GM23248 (cell line): Measurements from ENCODE around the gene MAP3K1. TPM values are rescaled to one million over a fixed set of nuclear protein-coding genes. Genes with fewer than 3 reads are reported as not detected.

Source experiments
- DNase-seq: peaks from one replicate; pipeline ENCODE4 v3.0.0-alpha.2; 2015
- H2AFZ ChIP-seq: fragments of 200-600 bp; sonication (generic); 2 replicates; pipeline ENCODE4 v1.6.1; 2016; ENCODE audit warnings: antibody characterized with exemption
- H3F3A ChIP-seq: fragments of 200-600 bp; sonication (generic); 2 replicates; pipeline ENCODE4 v1.6.1; 2016; ENCODE audit warnings: mild to moderate bottlenecking, antibody characterized with exemption, mixed run types; ENCODE audit not compliant: insufficient read depth
- H3K27ac ChIP-seq: fragments of 200-600 bp; sonication (generic); 2 replicates; pipeline ENCODE4 v1.5.1; 2016; ENCODE audit warnings: mild to moderate bottlenecking
- H3K27me3 ChIP-seq: fragments of 200-600 bp; sonication (generic); replicated peaks from 2 replicates; pipeline ENCODE4 v1.6.1; 2016; ENCODE audit warnings: mild to moderate bottlenecking; ENCODE audit not compliant: insufficient read depth
- H3K36me3 ChIP-seq: fragments of 200-600 bp; sonication (generic); 2 replicates; pipeline ENCODE4 v1.6.1; 2016; ENCODE audit warnings: low read depth, mild to moderate bottlenecking
- H3K4me1 ChIP-seq: fragments of 200-600 bp; sonication (generic); 2 replicates; pipeline ENCODE4 v1.6.1; 2016; ENCODE audit warnings: mild to moderate bottlenecking; ENCODE audit not compliant: insufficient read depth
- H3K4me2 ChIP-seq: fragments of 200-600 bp; sonication (generic); one replicate; pipeline ENCODE4 v1.6.1; 2016; ENCODE audit warnings: mild to moderate bottlenecking; ENCODE audit not compliant: unreplicated experiment
- H3K4me3 ChIP-seq: fragments of 200-600 bp; sonication (generic); 2 replicates; pipeline ENCODE4 v1.5.1; 2016; ENCODE audit warnings: mild to moderate bottlenecking
- H3K79me2 ChIP-seq: fragments of 200-600 bp; sonication (generic); 2 replicates; pipeline ENCODE4 v1.6.1; 2016; ENCODE audit warnings: mild to moderate bottlenecking; ENCODE audit not compliant: insufficient read depth
- H3K9ac ChIP-seq: fragments of 200-600 bp; sonication (generic); 2 replicates; pipeline ENCODE4 v1.6.1; 2016; ENCODE audit warnings: mild to moderate bottlenecking
- H3K9me2 ChIP-seq: fragments of 200-600 bp; sonication (generic); 2 replicates; pipeline ENCODE4 v1.6.1; 2016; ENCODE audit warnings: mixed run types, mild to moderate bottlenecking, moderate library complexity; ENCODE audit not compliant: insufficient read depth
- H3K9me3 ChIP-seq: fragments of 200-600 bp; sonication (generic); one replicate; pipeline ENCODE4 v1.6.1; 2017; ENCODE audit warnings: low read depth
- H4K20me1 ChIP-seq: fragments of 200-600 bp; sonication (generic); 2 replicates; pipeline ENCODE4 v1.6.0; 2016; ENCODE audit not compliant: insufficient read depth
- EZH2 ChIP-seq: fragments of 200-600 bp; sonication (generic); IDR thresholded peaks from 2 replicates; pipeline ENCODE4 v1.6.1; 2018; ENCODE audit warnings: antibody characterized with exemption, mild to moderate bottlenecking; ENCODE audit not compliant: insufficient read depth, poor library complexity, severe bottlenecking
- EZH2phosphoT487 ChIP-seq: fragments of 200-600 bp; sonication (generic); IDR thresholded peaks from 2 replicates; pipeline ENCODE4 v1.6.1; 2018; ENCODE audit warnings: antibody characterized with exemption, moderate library complexity, mild to moderate bottlenecking, low read depth; ENCODE audit not compliant: insufficient read depth
- WGBS, 2 experiments: methylation state at CpG; one replicate each; pipeline ENCODE4 v1.1.6; 2015 to 2017; ENCODE audit warnings: low lambda C conversion rate in 2 of 2, low coverage in 1 of 2; ENCODE audit errors: missing lambda C conversion rate in 2 of 2; 5-methylcytosine and 5-hydroxymethylcytosine counted together
- in situ Hi-C: fragments of 300-500 bp; cut with MboI; formaldehyde crosslinking; loops from 2 replicates; pipeline ENCODE4 v1.15.0; 2020
- polyA plus RNA-seq: library from polyadenylated mRNA; unstranded; fragments of >200 nt; fragmentation: Nextera tagmentation; extraction: Ambion mirVana; gene quantifications from 2 replicates; pipeline ENCODE4 v1.2.1, GENCODE V29; 2016
- total RNA-seq: library from RNA; depleted of rRNA; stranded (reverse); fragments of >200 nt; shearing (Covaris generic); gene quantifications from 2 replicates; pipeline ENCODE4 v1.2.3, GENCODE V29; 2014

MAP3K1 gene
- total and polyA plus RNA-seq, 2 experiments from 2014 or later = 1.8 to 4.6 TPM

GRCh38 chr5:56856541-56857178, 41.3 kb downstream of the MAP3K1 start:
- no peaks in the 10 kb centered on the region for H4K20me1 ChIP-seq
- H3K4me2 ChIP-seq = no peak overlapping the region
- peaks cover 29% of the 10 kb centered on the region for H3K79me2 ChIP-seq
- no peaks in the 10 kb centered on the region for H3K4me1 ChIP-seq
- no peaks in the 10 kb centered on the region for H3K9me3 ChIP-seq
- H3F3A ChIP-seq = no peaks in the 10 kb centered on the region
- H3K4me3 ChIP-seq = no peak overlapping the region
- 87 to 89% methylated on average over 5 of the region's 5 CpGs for WGBS, 2 experiments
- no peaks in the 10 kb centered on the region for H3K9me2 ChIP-seq
- no peak overlapping the region for H3K9ac ChIP-seq
- H3K27me3 ChIP-seq = no peaks in the 10 kb centered on the region
- H3K27ac ChIP-seq = no peak overlapping the region
- in situ Hi-C loops = no loop called here
- TF ChIP-seq EZH2 (no peak), EZH2phosphoT487 (no peak)
- no peak for DNase-seq
- no peak overlapping the region for H2AFZ ChIP-seq
- H3K36me3 ChIP-seq = no peaks in the 10 kb centered on the region

DNA sequence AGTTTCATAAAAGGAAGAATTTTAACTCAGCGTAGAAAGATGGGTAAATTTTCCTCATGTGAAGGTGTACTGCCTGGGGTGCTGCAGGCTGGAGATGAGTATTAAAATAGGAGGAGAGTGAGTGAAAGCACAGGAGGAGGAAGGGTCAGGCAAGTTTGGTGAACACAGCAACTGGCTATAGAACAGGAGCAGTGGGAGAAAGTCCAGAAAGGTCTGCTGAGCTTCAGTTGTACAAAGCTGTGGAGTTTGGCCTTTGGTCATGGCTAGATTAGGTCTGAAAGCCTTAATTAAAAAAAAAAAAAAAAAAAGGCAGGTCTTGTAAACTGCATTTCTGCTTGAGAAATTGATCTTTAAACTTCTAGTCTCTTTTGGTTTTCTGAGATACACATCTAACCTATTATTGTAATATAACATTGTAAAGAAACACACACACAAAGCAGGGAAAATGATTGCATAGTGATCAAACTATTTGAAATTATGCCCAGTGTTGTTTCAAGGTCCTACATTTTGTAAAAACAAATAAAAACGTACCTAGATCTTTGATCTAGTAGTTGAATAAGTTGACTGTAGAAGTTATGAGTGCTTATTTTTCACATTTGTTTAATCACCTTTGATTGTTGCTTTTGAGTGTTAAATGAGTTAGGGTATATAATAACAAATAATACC, 43.6 kb downstream of the MAP3K1 start:
- WGBS, 2 experiments = 88 to 89% methylated on average over 2 of the region's 2 CpGs
- H3K9me2 ChIP-seq = no peaks in the 10 kb centered on the region
- no peaks in the 10 kb centered on the region for H3K36me3 ChIP-seq
- no peaks in the 10 kb centered on the region for H4K20me1 ChIP-seq
- H3K27ac ChIP-seq = no peak overlapping the region
- no peak overlapping the region for H2AFZ ChIP-seq
- in situ Hi-C loops = no loop called here
- H3K4me3 ChIP-seq = no peak overlapping the region
- TF ChIP-seq EZH2phosphoT487 (no peak), EZH2 (no peak)
- DNase-seq = no peak
- no peaks in the 10 kb centered on the region for H3K4me1 ChIP-seq
- H3F3A ChIP-seq = no peaks in the 10 kb centered on the region
- H3K9ac ChIP-seq = no peak overlapping the region
- peaks cover 17% of the 10 kb centered on the region; the same call in 1 of the 2 replicates for H3K79me2 ChIP-seq
- H3K4me2 ChIP-seq = no peak overlapping the region
- no peaks in the 10 kb centered on the region for H3K9me3 ChIP-seq
- no peaks in the 10 kb centered on the region for H3K27me3 ChIP-seq

- Histone ChIP-seq H3K9me2 (no peaks in the 10 kb centered on the region), H3K9me3 (no peaks in the 10 kb centered on the region), H3F3A (no peaks in the 10 kb centered on the region), H3K27ac (no peak overlapping the region), H2AFZ (no peak overlapping the region), H3K4me1 (no peaks in the 10 kb centered on the region), H3K4me2 (no peak overlapping the region), H3K4me3 (no peak overlapping the region), H3K27me3 (no peaks in the 10 kb centered on the region), H3K79me2 (no peaks in the 10 kb centered on the region), H3K9ac (no peak overlapping the region), H3K36me3 (0 out of 2 replicates have a peak, but pooled peaks cover 5% of the 10 kb centered on the region), H4K20me1 (no peaks in the 10 kb centered on the region)
- 94 to 98% methylated on average over 4 of the region's 4 CpGs for WGBS, 2 experiments
- TF ChIP-seq EZH2 (no peak), EZH2phosphoT487 (no peak)
- DNase-seq = no peak
- in situ Hi-C loops = no loop called here
Observed at GRCh38 chr5:56861893-56862485, 46.6 kb downstream of the MAP3K1 start.

DNA sequence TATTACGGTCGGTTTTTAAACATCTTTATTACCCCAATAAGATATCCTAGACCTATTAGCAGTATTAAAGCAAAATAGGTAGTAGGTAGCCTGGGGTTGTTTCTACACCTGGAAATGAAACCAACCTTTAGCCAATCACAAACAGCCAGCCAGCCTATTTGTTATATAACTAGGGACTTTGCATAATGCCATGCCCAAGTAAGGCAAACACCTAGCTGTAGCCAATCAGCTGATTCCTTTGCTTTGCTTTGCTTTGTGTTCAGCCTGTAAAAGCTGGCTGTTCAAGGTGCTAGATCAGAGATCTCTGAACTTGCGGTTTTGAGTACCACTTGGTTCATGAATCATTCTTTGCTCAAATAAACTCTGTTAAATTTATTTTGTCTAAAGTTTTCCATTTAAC, 47.6 kb downstream of the MAP3K1 start:
- Histone ChIP-seq H3K27me3 (no peaks in the 10 kb centered on the region), H3K4me1 (no peaks in the 10 kb centered on the region), H3K4me3 (no peak overlapping the region), H3F3A (no peaks in the 10 kb centered on the region), H3K27ac (no peak overlapping the region), H2AFZ (no peak overlapping the region), H3K79me2 (no peaks in the 10 kb centered on the region), H3K4me2 (no peak overlapping the region), H3K9me2 (no peaks in the 10 kb centered on the region), H4K20me1 (no peaks in the 10 kb centered on the region), H3K36me3 (0 out of 2 replicates have a peak, but pooled peaks cover 5% of the 10 kb centered on the region), H3K9ac (no peak overlapping the region), H3K9me3 (no peaks in the 10 kb centered on the region)
- no peak for DNase-seq
- WGBS, 2 experiments = 91 to 96% methylated on average over 3 of the region's 3 CpGs
- in situ Hi-C loops = no loop called here
- TF ChIP-seq EZH2phosphoT487 (no peak), EZH2 (no peak)
